Measurements from ENCODE around the gene IDH3G.
A peak's percentile ranks its signal among the peaks of the same experiment; 100 is the strongest.

IDH3G gene

GRCh38 chrX:153791104-153791852, 2.9 kb downstream of the IDH3G start:
- no peak for DNase-seq (ENCODE audit: low read depth, low spot score)

DNA sequence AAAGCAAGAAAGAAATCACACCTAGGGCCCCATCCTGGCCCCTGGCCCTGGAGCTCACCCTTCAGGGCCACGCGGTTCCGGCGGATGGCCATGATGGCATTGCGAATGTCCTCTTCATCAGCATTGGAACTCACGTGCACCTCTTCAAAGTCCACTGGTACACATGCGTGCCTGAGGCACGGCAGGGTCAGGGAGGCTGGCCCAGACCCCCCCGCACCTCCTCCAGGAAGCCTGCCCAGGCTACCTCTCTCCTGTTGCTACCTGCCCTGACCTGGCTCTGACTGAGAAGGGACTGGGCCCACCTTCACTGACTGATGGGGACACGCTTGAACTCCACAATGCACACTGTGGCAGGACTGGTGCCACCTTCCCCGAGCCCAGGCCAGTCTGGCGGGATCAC, 4.5 kb downstream of the IDH3G start:
- DNase-seq (ENCODE audit: low read depth, low spot score), result no peak

DNA sequence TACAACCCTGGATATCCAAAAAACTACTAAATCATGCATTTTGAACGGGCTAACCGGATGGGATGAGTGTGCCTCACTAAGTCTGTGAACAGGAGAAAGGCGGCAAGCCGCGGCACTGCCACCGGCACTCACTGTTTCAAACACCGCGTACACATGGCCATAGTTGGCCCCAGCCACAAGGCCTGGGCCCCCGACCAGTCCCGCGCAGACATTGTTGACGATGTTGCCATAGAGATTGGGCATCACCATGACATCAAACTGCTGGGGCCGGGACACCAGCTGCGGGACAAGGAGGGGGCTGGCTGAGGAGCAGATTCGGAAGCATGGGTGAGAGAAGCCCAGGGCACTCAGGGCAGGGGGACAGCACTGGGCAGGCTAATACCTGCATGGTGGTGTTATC, 7.5 kb downstream of the IDH3G start:
- DNase-seq (ENCODE audit: low read depth, low spot score), result no peak

DNA sequence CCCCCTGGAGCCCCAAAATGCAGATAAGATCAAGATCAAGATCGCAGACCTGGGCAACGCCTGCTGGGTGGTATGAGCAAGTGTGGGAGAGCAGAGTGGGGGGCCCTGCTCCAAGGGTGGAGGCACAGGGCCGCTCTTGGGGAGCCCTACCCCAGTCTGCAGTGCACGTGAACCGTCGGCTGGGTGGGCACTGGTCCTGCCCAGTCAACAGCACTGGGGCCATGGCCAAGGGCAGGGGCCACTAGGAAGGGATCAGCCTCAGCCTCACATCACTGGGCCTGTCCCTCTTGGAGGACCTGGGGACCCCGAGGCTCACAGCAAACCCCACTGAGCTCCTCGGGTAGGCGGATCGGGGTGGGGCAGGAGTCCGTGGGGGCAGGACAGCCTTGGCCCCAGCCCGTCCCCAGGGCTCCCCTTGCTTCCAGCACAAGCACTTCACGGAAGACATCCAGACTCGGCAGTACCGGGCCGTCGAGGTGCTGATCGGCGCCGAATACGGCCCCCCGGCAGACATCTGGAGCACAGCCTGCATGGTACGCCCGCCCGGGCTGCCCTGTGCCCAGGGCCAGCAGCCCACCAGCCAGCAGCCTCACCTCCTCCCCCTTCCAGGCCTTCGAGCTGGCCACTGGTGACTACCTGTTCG, 9.7 kb downstream of the IDH3G start:
- DNase-seq (ENCODE audit: low read depth, low spot score), result no peak

DNA sequence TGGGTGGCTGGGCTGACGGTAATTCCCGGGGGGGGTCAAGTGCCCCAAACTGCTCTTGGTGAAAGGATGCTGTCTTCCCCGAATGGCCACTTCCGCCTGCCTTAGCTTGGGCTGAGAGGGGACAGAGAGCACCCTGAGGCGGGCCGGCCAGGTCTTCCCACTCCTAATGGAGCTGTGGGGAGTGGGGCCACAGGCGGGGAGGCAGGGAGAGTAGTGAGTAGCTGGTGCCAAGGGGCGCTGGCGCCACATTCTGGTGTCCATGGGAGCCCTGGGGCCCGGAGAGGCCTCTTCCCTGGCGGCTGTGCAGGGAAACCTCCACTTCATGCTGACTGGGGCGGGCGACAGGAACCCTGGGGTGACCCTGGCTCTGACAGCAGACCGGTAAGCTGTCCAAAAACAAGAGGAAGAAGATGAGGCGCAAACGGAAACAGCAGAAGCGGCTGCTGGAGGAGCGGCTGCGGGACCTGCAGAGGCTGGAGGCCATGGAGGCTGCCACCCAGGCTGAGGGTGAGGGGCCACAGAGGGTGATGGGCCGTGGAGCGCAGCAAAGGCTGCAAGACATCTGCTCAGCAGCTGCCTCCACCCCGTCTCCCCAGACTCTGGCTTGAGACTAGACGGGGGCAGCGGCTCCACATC, 10.7 kb downstream of the IDH3G start:
- no peak for DNase-seq (ENCODE audit: low read depth, low spot score)

DNA sequence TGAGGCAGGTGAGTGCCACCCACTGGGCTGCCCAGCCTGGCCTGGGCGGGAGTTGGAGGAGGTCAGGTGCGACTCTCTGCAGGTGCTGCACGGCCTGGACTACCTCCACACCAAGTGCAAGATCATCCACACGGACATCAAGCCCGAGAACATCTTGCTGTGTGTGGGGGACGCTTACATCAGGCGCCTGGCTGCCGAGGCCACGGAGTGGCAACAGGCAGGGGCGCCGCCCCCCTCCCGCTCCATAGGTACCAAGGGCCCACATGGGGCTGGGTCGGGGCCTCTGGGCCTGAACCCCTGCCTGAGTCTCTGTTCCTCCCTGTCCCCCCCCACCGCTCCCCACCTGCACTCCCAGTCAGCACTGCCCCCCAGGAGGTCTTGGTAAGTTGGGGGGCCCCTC, 11.3 kb downstream of the IDH3G start:
- no peak for DNase-seq (ENCODE audit: low read depth, low spot score)

- DNase-seq (ENCODE audit: low read depth, low spot score), result no peak
Observed at GRCh38 chrX:153782313-153782712, 11.9 kb downstream of the IDH3G start.

DNA sequence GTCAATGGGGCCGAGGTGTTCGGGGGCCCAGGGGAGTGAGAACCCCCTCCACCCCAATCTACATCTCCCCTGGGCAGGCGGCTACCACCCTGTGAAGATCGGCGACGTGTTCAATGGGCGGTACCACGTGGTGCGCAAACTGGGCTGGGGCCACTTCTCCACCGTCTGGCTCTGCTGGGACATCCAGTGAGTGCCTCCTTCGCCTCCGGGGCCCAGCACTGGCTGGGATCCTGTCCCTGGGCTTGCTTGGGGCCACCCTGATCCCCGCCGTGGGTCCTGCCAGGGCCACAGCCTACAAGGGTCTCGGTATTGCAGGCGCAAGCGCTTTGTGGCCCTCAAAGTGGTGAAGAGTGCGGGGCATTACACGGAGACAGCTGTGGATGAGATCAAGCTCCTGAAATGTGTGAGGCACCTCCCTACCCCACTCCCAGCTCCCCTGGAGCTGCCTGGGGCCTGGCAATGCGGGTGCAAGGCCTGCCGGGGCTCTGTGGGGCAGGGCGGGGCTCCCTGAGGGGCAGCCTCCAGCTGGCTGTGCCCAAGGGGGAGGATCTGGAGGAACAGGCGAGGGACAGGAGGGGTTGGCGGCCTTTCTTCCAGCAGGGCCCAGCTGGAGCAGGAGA, 12.6 kb downstream of the IDH3G start:
- peak; percentile 39 for DNase-seq (ENCODE audit: low read depth, low spot score)

DNA sequence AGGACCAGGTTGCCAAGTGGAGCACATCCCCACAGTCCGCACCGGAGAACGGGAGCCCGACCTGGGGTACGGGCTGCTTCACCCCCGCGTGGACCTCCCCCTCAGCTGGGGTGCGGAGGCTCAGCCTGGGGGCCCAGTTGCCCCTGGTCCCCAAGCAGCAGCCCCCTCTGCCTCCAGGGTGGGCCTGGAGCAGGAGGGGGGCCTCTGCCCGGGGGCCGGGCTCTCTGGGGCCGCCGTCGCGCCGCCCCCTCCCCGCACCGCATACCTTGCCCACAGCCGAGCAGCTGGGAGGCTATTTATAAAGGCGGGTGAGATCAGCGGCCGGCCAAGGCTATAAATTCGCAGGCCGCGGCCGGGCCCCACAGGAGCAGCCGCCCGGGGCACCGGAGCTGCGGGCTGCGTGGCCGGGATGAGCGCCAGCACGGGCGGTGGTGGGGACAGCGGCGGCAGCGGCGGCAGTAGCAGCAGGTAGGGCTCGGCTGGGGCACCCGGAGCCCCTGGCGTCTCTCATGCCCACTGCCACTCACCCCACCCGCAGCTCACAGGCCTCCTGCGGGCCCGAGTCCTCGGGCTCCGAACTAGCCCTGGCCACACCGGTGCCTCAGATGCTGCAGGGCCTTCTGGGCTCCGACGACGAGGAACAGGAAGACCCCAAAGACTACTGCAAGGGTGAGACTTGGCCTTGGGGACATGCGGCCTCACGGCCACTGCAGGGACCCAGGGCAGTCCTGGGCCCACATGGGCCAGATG, 13.3 kb downstream of the IDH3G start, which contains the start of gene SRPK3:
Gene SRPK3, plus strand, starts transcription at position 364 of the 750 bp plus-strand sequence. Its CDS starts 46 bp downstream, at position 410.
- DNase-seq (ENCODE audit: low read depth, low spot score), result peak; percentile 57

DNA sequence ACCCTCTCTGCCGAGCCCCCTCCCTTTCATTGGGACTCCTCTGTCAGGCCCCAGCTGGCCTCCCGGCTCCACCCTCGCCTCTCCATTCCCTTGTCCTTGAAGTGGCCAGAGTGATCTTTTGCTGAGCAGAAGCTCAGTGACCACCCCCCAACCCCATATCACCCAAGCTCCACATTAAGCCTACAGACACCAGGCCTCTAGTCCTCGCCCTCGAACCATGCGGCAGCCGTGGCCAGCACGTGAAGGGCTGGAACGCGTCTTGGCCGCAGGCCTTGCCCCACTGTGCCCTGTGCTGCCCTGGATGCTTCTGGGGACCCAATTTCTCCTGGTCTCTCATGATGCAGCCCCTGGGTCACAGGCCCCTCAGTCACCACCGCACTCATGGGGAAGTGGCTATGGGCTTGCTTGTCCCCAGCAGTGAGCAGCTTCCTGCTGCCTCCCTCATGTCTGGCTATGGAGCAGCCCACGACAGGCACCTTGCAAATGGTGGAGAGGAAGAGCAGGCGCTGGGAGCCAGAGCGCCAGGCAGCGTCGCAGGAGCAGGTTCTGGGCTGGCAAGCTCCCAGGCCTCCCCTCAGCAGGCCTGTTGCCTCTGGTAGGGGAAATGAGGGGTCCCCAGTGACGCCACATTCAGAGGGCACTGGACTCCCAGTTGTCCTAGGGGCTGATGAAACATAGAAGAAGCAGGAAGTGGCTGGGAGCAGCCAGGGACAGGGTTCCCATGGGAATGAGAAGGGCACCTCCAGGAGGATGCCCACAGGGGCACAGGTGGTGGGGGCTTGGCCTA, 14.1 kb downstream of the IDH3G start:
- DNase-seq (ENCODE audit: low read depth, low spot score), result no peak

- no peak for DNase-seq (ENCODE audit: low read depth, low spot score)
Observed at GRCh38 chrX:153778684-153779101, 15.5 kb downstream of the IDH3G start.

- DNase-seq (ENCODE audit: low read depth, low spot score), result no peak
Observed at GRCh38 chrX:153778181-153778580, 16.0 kb downstream of the IDH3G start.

- no peak for DNase-seq (ENCODE audit: low read depth, low spot score)
Observed at GRCh38 chrX:153777261-153778090, 16.7 kb downstream of the IDH3G start.

GRCh38 chrX:153776611-153777045, 17.5 kb downstream of the IDH3G start:
- DNase-seq (ENCODE audit: low read depth, low spot score), result no peak

DNA sequence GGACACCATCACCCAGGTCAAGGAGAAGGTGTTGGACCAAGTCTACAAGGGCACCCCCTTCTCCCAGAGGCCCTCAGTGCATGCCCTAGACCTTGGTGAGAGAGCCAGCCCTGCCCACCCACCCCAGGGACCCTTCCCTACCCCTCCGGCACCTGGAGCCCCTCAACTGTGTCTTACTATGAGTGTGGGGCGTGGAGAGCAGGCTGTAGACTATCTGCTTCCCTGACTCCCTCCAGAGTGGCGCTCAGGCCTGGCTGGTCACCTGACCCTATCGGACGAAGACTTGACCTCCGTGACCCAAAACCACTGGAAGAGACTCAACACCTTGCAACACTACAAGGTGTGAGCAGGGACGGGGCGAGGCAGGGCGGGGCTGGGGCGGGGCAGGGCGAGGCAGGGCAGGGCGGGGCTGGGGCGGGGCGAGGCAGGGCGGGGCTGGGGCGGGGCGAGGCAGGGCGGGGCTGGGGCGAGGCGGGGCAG, 18.0 kb downstream of the IDH3G start:
- no peak for DNase-seq (ENCODE audit: low read depth, low spot score)

DNA sequence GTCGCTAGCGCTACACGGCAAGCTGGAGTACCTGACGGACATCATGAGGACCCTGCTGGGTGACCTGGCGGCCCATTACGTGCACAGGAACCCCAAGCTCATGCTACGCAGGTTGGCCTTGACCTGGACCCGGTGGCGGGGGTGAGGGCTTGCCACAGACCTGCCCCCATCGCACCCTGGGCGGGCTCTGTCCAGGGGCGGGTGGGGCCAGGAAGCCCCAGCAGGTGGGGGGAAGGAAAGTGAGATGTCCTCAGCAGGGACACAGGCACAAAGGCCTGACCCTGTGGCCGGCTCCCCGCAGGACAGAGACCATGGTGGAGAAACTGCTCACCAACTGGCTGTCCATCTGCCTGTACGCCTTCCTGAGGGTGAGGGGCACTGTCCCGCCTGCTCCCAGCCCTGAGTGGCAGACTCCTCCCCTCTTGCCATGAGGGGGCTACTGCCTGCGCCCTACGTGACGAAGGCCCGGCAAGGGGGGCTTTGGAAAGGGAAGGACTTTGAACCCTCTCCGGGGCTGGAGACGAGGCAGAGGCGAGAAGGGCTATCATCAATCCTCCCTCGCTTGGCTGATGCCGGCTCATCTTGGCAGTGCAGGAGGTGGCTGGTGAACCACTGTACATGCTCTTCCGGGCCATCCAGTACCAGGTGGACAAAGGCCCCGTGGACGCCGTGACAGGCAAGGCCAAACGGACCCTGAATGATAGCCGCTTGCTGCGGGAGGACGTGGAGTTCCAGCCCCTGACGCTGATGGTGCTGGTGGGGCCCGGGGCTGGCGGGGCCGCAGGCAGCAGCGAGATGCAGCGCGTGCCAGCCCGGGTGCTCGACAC, 18.7 kb downstream of the IDH3G start:
- DNase-seq (ENCODE audit: low read depth, low spot score), result no peak

DNA sequence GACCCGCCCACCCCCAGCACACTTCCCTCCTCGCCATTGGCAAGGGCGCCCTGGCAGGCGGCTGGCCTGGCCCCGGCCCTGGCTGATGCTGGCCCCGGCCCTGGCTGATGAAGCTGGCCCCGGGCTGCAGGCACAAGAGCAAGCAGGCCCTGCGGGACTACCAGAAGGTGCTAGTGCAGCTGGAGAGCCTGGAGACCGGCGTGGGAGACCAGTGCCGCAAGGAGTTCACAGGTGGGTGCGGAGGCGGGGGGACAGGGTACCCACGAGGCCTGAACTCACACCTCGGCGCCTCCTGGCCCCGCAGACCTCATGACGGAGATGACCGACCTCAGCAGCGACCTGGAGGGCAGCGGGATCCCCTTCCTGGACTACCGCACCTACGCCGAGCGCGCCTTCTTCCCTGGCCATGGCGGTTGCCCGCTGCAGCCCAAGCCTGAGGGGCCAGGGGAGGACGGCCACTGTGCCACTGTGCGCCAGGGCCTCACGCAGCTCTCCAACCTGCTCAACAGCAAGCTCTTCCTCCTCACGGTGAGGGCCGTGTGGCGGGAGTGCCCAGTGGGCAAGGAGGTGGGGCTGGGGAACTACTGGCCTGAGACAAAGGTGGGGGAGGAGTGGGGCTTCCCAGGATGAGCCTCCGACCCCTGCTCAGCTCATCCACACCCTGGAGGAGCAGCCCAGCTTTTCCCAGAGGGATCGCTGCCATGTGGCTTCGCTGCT, 19.4 kb downstream of the IDH3G start:
- no peak for DNase-seq (ENCODE audit: low read depth, low spot score)

Measured in ELF-1 (cell line).